ENCODE results near the gene SYT8.
"Not testable (repeated sequence)": the region's sequence is repeated elsewhere in the genome, so short reads cannot be mapped to it uniquely, and the experiment has no call there.

Gene SYT8

DNA sequence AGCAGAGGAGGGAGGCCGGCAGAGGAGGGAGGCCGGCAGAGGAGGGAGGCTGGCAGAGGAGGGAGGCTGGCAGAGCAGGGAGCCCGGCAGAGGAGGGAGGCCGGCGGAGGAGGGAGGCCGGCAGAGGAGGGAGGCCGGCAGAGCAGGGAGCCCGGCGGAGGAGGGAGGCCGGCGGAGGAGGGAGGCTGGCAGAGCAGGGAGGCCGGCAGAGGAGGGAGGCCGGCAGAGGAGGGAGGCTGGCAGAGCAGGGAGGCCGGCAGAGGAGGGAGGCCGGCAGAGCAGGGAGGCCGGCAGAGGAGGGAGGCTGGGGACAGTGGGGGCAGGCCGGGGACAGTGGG lies 39.0 kb downstream of the SYT8 start:
- DNase-seq (ENCODE audit: low read depth), result not testable (repeated sequence)

- not testable (repeated sequence) for DNase-seq (ENCODE audit: low read depth)
These were observed 39.8 kb downstream of the SYT8 start for GRCh38 chr11:1874441-1875092.

GRCh38 chr11:1875093-1875850 lies 40.5 kb downstream of the SYT8 start:
- DNase-seq (ENCODE audit: low read depth), result no peak

DNA sequence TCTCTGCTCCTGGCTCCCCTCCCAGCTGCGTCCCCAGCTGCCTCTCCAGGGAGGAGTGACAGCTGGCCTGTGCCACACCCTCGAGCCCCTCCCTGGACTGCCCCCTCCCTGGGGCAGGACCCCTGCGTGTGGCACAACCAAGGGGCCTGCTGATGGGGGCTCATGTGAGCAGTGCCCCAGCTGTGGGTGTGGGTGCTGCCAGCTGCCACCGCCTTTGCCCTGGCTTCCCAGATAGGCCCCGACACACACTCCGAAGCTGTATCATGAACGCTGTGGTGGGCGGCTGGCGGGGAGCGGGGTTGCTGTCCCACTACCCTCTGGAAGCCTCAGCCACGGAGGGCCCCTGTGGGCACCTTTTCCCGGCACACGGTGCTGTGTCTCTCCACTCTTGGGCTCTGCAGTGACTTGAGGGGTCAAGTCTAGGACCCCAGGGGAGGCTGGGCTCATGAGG lies 41.1 kb downstream of the SYT8 start:
- DNase-seq (ENCODE audit: low read depth), result not testable (repeated sequence)

DNA sequence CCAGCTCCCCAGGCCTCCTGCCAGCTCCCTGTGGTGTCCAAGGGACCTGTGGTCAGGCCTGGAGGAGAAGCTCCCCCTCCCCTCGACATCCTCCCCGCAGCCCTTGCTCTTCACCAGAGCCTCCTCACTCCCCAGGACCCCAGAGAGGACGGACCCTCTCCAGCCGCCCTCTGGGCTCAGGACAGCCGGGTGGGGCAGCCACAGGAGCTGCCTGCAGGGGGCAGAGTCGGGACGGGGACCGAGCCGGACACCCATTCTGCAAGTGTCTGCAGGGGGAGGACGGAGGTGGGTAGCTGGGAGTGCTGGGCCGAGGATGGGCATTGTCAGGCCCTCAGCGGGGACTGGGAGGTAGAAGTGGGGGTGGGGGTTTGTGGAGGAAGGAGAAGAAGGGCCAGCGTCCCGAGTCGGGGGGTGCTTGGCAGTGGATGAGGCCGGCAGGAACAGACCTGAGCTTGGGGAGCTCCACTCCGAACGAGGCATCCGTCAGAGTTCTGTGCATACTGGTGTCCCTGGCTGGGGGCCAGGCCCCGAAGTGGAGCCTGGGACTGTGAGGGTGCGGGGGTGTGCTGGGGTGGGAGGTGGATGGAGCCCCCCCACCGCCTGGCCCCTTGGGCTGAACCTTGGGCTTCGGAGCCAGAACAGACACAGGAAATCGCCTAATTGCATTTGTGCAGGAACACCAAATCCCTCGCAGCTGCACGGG lies 41.7 kb downstream of the SYT8 start:
- DNase-seq (ENCODE audit: low read depth), result no peak

DNA sequence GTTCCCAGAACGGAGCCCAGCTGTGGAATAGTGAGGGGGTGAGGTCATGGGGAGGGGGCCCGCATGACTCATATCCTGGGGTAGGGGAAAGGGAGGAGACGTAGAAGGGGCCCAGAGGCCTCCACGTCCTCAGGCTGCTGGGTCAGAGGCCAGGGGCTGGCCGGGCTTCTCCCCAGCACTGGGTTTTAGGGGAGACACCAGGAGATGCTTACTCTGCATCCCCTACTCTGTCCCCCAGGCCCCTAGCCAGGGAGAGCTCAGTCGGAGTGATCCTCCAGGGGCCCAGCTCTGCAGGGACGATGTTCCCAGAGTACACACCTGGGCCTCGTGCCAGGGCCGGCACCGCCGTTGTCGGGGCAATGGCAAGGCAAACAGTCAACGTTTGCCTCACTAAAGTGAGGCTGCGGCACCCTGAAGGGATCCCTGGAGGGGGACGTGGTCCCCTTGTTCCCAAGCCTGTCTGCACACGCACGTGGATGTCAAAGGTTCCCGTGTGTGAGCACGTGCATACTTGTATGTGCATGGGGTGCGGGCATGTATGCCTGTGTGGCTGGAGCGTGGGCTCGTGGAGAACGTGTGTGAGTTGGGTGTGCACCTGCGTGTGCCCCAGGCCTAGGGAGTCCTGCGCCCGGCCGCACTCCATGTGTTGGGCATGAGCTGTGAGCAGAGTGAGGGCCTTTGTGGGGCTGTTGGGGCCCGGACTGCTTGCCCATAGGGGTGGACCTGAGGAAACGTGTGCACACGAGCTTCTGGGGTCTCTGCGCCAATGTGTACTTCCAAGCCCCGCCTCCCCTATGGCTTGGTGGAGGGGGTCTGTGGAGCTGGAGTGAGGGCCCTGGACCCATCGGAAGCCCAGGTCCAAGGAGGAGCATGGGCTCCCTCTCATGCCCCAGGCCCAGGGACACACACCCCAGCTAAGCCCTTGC lies 42.7 kb downstream of the SYT8 start:
- DNase-seq (ENCODE audit: low read depth), result no peak

- DNase-seq (ENCODE audit: low read depth), result no peak
These were observed 43.6 kb downstream of the SYT8 start for GRCh38 chr11:1878137-1879031.

DNA sequence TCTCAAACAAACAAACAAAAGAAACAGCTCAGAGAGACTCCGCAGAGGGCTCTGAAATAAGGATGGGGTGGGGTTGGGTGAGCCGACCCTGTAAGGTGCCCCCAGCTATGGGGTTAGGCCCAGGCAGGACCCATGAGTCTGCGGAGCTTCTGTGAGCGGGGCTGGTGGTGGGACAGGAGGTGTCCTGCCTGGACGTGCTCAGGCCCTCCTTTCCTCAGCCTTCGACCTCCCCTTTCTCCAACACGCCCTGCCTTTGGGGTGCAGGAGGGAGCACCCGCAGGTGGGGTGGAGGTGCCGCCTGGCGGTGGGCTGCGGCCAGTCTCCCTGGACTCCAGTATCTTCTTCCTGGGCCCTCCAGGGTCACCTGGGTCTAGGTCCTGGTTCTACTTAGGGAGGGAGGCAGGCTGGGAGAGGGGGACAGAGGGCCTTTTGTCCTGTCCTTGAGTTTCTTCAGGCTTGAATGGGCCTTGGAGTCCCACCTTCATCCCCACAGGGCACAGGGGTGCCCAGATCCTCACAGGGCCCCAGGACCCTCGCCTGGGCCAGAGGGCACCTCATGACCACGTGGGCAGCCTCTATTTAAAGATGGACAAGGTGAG lies 44.7 kb downstream of the SYT8 start:
- DNase-seq (ENCODE audit: low read depth), result no peak

DNA sequence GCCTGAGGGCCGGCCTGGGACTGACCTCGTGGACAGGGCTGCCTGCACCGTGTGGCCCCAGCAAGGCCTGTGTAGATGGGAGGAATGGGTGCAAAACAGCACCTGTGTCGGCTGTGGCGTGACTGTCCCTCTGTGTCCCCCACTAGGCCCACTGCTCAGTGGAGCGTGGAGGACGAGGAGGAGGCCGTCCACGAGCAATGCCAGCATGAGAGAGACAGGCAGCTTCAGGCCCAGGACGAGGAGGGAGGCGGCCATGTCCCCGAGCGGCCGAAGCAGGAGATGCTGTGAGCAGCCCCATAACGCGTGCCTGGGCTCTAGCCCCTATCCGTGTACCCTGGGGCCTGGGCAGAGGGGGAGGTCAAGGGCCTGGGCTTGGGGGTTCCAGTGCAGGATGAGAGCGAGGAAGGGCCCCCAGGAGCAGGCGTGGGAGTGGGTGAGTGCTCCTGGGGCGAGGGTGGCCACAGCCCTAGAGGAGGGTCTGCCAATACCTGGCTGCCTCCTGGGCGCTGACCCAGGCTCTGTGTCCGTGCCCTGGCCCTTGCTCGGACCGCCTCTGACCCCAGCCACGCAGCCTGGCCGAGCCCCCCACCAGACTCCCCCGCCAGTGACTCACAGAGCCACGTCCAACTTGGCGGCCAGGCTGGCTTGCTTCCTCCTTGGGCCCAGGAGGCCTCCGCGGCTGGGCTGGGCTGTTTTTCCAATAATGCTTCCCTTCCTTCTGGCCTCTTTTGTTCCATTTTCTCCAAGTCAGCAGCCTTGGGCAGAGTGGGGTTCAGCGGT lies 45.3 kb downstream of the SYT8 start:
- DNase-seq (ENCODE audit: low read depth), result no peak

DNA sequence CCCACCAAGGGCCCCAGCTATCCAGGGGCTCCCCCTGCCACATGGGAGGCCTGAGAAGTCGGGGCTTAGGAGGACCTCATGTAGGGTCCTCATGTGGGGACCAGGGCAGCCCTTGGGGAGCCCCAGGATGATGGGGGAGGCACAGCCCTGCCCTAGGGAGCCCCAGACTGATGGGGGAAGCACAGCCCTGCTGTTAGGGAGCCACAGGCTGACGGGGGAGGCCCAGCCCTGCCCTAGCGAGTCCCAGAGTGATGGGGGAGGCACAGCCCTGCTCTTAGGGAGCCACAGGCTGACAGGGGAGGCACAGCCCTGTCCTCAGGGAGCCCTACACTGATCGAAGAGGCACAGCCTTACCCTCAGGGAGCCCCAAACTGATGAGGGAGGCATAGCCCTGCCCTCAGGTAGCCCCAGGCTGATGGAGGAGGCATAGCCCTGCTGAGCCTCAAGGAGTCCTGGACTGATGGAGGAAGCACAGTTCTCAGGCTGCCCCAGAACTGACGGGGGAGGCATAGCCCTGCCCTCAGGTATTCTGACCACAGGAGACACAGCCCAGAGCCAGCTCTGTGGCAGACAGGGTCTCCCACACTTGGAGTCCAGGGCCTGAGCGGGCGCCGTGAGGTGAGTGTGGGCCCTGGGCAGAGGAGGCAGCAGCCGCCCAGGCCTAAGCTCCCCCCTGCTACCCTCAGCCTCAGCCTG lies 46.1 kb downstream of the SYT8 start:
- no peak for DNase-seq (ENCODE audit: low read depth)

DNA sequence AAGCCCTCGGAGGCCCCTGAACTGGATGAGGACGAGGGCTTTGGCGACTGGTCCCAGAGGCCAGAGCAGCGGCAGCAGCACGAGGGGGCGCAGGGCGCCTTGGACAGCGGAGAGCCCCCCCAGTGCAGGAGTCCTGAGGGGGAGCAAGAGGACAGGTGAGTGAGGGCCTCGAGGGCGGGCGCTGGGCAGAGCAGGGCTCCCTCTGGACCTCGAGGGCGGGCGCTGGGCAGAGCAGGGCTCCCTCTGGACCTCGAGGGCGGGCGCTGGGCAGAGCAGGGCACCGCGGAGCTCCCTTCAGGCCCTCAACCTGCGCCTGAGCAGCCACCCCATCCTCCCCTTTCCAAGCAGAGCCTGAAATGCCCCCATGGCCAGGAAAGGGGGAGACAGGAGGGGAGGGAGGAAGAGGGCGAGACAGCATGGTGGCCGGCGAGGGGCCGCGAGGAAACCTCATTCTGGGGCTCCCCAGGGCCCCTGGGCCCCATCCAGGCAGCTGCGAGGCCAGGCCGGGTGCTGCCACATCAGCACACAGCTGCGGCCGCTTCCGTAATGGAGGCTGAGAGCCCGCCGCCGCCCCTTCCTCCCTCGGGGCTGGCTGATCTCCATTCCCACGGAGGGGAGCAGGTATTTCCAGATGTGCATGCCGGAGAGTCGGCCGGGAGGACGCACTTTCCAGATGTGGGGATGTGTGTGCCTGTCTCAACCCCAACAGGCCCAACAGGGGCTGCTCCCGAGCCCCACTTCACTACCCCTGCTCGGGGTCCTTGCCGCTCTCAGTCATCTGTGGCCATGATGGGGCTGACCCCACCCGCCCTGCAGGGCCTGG lies 46.9 kb downstream of the SYT8 start:
- no peak for DNase-seq (ENCODE audit: low read depth)

DNA sequence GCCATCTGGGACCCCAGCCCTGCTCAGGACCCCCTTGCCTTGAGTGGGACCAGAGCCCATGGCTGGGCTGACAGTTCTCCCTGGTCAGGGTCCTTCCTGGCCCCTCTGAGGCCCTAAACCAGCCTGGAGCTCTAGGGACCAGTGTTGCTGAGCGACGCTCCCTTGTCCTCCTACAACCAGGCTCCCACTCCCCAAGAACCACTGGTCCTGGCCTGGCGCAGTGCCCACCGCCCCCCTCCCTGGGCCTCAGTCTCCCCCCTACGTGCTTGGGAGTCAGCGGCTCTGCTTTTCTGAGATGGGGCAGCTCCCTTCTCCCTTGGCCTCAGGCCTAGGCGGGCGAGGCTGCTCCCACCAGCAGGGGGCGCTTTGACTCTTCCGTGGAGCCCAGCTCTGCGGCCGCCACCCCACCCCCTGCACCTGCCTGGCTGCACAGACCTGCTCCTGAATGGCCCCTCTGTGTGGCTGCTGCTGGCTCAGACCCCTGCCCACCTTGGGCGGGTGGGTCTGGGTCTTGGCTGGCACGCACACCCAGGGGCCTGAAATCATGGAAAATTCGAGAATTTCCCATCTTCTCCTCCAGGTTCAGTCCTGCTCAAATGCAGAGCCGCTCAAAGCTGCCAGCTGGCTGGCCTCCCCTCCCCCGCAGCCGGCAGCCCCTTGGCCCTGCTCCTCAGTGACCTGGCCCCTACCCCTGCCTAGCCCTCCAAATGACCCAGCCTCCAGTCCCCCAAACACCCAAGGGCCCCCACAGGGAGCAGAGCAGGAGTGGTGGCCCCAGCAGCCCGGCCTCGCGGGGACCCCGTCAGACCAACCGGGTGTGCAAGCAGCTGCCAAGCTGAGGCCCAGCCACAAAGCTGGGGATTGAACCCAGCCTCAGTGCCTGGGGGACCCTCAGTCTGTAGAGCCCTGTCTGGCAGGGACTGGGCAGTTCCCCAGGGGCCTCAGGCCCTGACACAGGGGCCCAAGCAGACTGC lies 47.8 kb downstream of the SYT8 start:
- DNase-seq (ENCODE audit: low read depth), result peak; percentile 60

DNA sequence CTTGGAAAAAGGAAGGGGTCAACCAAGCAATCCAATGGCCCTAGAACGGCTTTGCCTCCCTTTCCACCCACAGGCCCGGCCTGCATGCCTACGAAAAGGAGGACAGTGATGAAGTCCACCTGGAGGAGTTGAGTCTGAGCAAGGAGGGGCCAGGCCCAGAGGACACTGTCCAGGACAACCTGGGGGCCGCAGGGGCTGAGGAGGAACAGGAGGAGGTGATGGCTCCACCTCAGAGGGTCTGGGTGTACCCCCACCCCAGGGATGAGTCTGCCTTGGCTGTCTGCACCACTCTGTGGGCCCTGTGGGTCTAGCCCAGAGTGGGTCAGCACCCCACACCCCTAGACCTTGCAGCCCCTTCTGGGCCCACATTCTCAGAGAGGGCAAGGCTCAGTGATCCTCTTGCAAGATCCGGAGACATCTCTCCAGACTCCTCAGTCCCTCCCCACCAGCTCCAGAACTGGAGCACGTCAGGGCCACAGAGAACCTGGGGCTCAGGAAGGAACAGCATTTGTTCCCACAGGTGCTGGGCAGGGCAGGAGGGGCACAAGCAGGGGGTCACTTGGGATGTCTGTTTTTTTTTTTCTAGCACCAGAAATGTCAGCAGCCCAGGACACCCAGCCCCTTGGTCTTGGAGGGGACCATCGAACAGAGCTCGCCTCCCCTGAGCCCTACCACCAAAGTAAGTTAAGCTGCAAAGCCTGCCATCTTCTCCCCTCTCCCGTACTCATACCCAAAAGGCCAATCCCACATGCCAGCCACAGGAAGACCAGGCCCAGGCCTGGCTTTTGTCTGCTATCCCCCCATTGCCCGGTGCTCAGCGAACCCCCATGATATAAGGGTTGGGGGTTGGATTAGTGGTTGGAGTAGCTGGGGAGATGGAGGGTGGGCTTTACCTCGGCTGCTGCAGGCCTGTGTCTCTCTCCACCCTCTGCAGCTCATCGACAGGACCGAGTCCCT lies 48.8 kb downstream of the SYT8 start:
- DNase-seq (ENCODE audit: low read depth), result no peak

- no peak for DNase-seq (ENCODE audit: low read depth)
These were observed 49.5 kb downstream of the SYT8 start for GRCh38 chr11:1884303-1884700.

GRCh38 chr11:1886551-1886950 lies 51.8 kb downstream of the SYT8 start:
- not testable (repeated sequence) for DNase-seq (ENCODE audit: low read depth)
